GM12864 (cell line): ENCODE measurements around the gene LHX3.

Source experiments
- DNase-seq: peaks from one replicate; pipeline ENCODE4 v3.0.0-alpha.2; 2011; ENCODE audit warnings: low read depth
- H3K4me3 ChIP-seq: 2 replicates; pipeline ENCODE4 v1.5.1; 2011; ENCODE audit warnings: mild to moderate bottlenecking, low read depth, low read length, control low read depth
- CTCF ChIP-seq: IDR thresholded peaks from 2 replicates; pipeline ENCODE4 v1.5.1; 2011; ENCODE audit warnings: low read depth, mild to moderate bottlenecking, moderate library complexity, low read length, control low read depth, inconsistent platforms; ENCODE audit errors: missing control alignments

LHX3 gene

GRCh38 chr9:136249877-136250559, 45.1 kb upstream of the LHX3 start:
- TF ChIP-seq CTCF, result no peak
- no peak for DNase-seq
- no peak overlapping the region for H3K4me3 ChIP-seq

GRCh38 chr9:136248951-136249876, 44.3 kb upstream of the LHX3 start:
- no peak for DNase-seq
- no peak overlapping the region for H3K4me3 ChIP-seq
- TF ChIP-seq CTCF, result no peak

GRCh38 chr9:136247947-136248637, 43.2 kb upstream of the LHX3 start:
- H3K4me3 ChIP-seq, result no peak overlapping the region
- TF ChIP-seq CTCF, result no peak
- DNase-seq, result no peak

- no peak overlapping the region for H3K4me3 ChIP-seq
- DNase-seq, result no peak
- no peak for TF ChIP-seq CTCF
Observed at GRCh38 chr9:136247551-136247916, 42.6 kb upstream of the LHX3 start.

DNA sequence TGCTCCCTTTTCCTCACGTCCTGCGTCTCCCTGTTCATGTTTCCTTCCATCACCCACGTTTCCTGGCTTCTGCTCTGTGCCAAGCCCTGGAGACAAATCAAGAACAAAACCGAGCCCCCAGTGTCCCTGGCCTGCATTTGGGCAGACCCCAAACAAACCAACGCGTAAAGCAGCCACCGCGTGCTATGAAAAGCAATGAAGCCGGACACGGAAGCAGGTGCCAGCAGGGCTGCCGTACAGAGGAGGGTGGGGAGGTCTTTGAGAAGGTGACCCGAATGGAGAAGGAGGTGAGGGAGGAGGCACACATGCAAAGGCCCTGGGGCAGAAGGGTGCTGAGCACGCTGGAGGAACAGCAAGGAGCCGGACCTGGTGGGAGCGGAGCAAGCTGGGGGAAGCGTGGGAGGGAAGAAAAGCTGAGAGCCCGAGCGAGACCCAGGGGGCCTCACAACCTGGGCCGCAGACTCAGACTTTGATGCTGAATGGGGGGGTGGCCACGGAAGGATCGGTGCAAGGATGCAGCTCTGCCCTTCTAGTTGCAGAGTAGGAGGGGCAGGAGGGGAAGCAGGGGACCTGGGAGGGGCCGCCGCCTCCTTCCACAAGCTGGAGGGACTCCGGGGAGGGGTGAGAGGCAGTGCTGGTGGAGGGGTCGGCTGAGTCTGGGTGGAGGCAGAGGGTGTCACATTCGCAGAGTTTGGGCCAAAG, 42.1 kb upstream of the LHX3 start:
- no peak for DNase-seq
- H3K4me3 ChIP-seq, result no peak overlapping the region
- TF ChIP-seq CTCF, result no peak
